Activated gamma-delta T cell treated with Interleukin-2 at 50 U/mL for 16 hours (primary cell): ENCODE results near the gene TMEM174.

Experiments used
- DNase-seq: peaks from one replicate; pipeline ENCODE4 v3.0.0-alpha.2; 2020

TMEM174 gene

GRCh38 chr5:73154208-73155006, 18.6 kb upstream of the TMEM174 start:
- no peak for DNase-seq

GRCh38 chr5:73155271-73156222, 17.4 kb upstream of the TMEM174 start:
- no peak for DNase-seq

GRCh38 chr5:73157414-73158303, 15.3 kb upstream of the TMEM174 start:
- no peak for DNase-seq

DNA sequence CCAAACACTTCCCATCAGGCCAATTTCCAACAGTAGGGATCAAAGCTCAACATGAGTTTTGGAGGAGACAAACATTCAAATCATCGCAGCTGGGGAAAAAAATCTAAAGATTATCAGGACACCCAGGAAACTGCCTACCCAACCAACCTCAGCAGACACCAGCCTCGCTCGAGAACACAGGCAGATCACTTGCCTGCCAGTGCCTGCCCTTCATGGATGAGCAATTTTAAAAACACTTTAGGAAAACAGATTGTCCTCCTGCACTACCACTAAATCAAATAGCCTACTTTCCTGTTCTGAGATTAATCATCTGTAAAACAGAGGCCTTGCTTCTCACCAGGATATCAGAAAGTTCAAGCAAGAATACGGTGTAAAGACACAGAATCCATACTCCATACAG, 14.7 kb upstream of the TMEM174 start:
- no peak for DNase-seq

GRCh38 chr5:73160239-73160671, 12.7 kb upstream of the TMEM174 start:
- DNase-seq, result no peak

GRCh38 chr5:73170522-73170921, 2.5 kb upstream of the TMEM174 start:
- no peak for DNase-seq

DNA sequence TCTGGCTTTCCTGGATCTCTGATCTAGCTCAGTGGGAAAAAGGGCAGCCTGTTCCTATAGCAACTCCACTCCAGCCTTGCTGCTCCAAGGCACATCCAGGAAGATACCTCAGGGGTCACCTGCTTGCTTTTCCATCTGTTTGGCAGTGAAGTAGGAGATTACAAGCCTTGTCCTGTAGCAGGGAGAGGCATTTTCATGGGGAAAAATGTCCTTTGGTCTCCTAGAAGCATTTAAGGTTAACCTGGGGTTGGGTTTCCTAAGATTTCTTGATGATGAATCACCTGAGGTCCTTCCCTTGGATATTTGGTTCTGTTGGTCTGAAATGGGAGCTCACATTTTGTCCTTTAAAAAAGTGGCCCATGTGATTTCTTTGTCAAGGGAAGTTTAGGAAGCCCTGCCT, 1.5 kb upstream of the TMEM174 start:
- DNase-seq, result no peak

- DNase-seq, result no peak
Measured at GRCh38 chr5:73174100-73174815, 1.3 kb downstream of the TMEM174 start.

GRCh38 chr5:73176250-73176649, 3.3 kb downstream of the TMEM174 start:
- DNase-seq, result no peak

DNA sequence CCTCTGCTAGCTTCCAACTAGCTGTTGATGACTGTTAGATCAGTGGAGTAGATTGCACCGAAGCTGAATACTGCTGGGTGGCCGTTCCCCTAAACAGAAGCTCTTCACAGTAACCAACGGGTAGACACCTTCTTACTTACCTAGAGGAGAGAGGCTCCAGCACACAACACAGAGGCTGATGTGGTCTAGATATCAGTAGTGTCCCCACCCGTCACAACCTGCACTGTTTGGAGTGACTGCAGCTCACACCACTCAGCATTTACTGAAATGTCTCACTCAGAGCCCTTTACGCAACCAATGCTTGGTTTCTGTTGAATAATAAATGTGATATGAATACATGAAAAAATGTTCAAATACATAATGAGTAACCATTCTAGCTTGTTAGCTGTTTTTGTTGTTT, 5.3 kb downstream of the TMEM174 start:
- DNase-seq, result no peak

- DNase-seq, result no peak
Measured at GRCh38 chr5:73179730-73180129, 6.7 kb downstream of the TMEM174 start.

- DNase-seq, result no peak
Measured at GRCh38 chr5:73180566-73180965, 7.6 kb downstream of the TMEM174 start.

DNA sequence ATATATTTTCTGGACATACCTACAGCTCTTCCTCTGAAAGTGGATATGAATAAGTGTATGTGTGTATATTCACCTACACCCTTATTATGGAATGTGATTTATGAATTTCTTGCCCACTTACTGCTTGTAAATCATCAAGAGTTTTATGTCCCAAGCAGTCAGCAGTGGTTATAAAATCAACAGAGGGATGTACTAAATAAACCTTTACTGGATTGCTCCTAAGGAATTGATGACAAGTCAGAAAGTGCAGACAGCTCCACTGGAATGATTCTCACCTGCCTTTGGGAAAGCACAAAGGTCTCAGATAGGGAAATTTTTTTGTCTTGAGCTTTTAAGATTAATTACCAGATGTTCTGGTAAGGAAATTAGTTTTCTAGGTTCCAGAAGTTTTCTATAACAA, 9.3 kb downstream of the TMEM174 start:
- DNase-seq, result no peak

DNA sequence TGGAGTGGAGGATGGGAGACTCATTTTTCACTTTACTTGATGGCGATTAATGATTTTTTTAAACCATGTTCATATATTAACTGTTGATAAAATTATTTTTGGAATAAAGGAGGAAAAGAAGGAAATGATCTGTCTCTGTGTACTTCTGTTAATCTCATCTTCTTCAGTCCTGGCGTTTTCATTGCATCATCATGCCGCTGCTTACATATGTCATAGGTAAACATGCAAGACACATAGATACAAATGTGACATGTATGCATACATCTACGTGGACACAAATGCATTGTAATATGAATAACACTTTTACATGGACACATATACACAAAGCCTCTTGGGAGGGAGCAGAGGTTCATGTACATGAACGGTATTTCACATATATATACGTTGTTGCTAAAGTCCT, 10.0 kb downstream of the TMEM174 start:
- no peak for DNase-seq

GRCh38 chr5:73183481-73183891, 10.5 kb downstream of the TMEM174 start:
- no peak for DNase-seq

- no peak for DNase-seq
Measured at GRCh38 chr5:73186976-73187375, 14.0 kb downstream of the TMEM174 start.

DNA sequence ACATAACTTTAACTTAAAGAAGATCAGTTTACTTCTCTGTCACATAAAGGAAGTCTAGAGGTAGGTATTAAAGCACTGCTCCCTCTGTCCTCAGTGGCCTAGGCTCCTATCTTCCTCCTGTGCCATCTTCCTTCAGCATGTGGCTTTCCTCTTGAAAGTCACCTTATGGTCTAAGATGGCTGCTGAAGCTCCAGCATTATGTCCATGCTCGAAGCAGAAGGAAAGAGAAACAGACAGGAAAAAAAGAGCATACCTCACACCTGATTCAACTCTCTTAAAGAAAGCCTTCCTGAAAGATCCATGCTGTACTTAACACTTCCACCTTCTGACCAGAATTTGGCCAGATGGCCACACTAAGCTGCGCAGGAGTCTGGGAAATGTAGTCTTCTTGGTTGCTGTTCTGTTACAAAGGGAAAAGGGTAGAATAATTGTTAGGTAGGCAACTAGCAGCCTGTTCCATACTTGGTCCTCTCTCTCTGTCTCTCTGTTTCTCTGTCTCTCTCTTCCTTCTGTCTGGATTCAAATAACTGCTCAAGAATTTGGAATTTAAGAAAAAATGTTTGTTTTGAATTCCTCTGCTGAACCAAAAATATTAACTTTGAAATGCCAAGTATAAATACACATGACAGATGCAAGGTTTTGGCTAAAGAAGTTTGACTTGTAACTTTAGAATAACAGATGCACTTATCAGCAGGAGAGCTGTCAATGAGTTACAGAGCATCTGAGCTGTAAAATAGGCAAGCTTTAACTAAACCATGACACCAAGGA, 16.0 kb downstream of the TMEM174 start:
- DNase-seq, result no peak

DNA sequence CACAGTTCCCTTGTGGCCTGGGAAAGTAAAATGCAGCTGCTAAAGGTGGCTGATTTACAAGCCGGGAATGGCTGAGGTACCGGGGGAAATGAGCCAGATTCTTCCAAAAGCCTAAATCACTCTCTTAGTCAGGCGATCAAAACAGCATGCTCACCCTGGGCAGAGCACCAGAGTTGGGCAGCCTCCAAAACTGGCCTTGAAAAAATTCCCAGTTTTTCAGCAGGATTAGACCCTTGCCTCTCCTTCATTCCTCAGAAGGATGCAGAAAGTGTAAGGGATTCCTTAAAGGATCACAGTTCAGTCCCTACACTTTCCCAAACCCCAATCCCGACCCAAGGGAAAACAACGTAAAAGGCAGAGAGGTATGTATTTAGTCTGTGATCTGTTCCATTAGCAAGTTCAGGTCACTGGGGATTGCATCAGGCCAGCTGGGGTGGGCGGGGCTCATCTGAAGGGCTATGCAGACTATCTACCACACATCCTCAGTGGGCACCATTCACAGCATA, 16.9 kb downstream of the TMEM174 start:
- no peak for DNase-seq

GRCh38 chr5:73192370-73192769, 19.4 kb downstream of the TMEM174 start:
- no peak for DNase-seq

- no peak for DNase-seq
Measured at GRCh38 chr5:73193592-73193991, 20.6 kb downstream of the TMEM174 start.

DNA sequence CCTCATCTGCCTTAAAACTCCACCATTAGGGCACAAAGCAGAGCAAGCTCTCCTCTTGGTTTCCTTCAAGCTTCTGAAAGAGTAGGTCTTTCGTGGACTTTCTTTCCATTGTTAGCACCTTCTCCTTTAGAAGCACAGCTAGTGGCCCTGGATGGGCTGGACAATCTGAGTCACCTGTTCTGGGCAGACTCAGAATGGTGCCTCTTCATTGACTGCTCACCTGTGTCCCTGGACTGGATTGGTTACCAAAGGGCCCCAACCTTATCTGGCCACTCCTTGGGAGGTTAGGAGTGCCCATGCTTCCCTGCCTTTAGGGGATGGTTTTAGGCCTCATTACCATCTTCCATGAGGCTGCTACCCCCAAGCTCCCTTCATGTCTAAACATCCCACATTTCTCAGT, 23.2 kb downstream of the TMEM174 start:
- DNase-seq, result no peak
